ENCODE data around the gene SCN4A. TPM values are rescaled to one million over a fixed set of nuclear protein-coding genes. Genes with fewer than 3 reads are reported as not detected.

SCN4A gene
- total and polyA plus RNA-seq, 2 experiments from 2014 or later, result 0.07 TPM; not detected in 1

DNA sequence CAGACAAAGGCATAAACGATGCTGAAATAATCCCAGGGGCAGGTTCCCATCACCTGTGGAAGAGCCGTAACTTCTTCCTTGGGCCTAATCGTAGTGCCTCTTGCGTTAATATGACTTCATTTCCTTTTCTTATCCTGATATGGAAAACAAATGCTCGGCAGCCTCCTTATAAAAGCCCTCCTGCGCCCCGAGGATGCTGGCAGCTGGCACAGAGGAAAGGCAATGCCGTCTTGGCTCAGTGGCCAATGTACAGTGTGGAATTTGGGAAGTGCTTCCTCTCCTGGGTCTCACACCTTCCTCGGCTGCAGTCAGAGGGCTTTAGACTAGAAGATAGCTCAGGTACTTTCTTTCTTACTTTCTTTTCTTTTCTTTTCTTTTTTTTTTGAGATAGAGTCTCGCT lies 3.4 kb downstream of the SCN4A start:
- H3K36me3 ChIP-seq (replicated peaks; ENCODE audit: insufficient read depth, low read depth), result no peaks in the 10 kb centered on the region
- no peaks in the 10 kb centered on the region for H3K9me2 ChIP-seq (replicated peaks; ENCODE audit: insufficient read depth)
- no peaks in the 10 kb centered on the region for H4K20me1 ChIP-seq (ENCODE audit: insufficient read depth, poor library complexity, severe bottlenecking)
- H3K4me3 ChIP-seq, result no peak overlapping the region
- H2AFZ ChIP-seq, result no peak overlapping the region
- TF ChIP-seq EZH2phosphoT487 (IDR thresholded peaks at IDR 0.05; ENCODE audit: low read depth, severe bottlenecking, unreplicated experiment) (no peak), EZH2 (IDR thresholded peaks at IDR 0.05; ENCODE audit: borderline replicate concordance) (no peak)
- TF ChIP-seq, protein P1, sequence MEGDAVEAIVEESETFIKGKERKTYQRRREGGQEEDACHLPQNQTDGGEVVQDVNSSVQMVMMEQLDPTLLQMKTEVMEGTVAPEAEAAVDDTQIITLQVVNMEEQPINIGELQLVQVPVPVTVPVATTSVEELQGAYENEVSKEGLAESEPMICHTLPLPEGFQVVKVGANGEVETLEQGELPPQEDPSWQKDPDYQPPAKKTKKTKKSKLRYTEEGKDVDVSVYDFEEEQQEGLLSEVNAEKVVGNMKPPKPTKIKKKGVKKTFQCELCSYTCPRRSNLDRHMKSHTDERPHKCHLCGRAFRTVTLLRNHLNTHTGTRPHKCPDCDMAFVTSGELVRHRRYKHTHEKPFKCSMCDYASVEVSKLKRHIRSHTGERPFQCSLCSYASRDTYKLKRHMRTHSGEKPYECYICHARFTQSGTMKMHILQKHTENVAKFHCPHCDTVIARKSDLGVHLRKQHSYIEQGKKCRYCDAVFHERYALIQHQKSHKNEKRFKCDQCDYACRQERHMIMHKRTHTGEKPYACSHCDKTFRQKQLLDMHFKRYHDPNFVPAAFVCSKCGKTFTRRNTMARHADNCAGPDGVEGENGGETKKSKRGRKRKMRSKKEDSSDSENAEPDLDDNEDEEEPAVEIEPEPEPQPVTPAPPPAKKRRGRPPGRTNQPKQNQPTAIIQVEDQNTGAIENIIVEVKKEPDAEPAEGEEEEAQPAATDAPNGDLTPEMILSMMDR (IDR thresholded peaks at IDR 0.05; ENCODE audit: poor library complexity), result no peak
- H3K79me2 ChIP-seq, result no peaks in the 10 kb centered on the region
- no peak overlapping the region for H3K4me2 ChIP-seq
- no peaks in the 10 kb centered on the region for H3K9me3 ChIP-seq (ENCODE audit: low read depth)
- 81% methylated on average over 10 of the region's 10 CpGs for WGBS (ENCODE audit: low lambda C conversion rate, missing lambda C conversion rate)
- H3K27ac ChIP-seq, result no peak overlapping the region
- no peaks in the 10 kb centered on the region for H3K4me1 ChIP-seq (ENCODE audit: insufficient read depth)
- no peaks in the 10 kb centered on the region for H3K27me3 ChIP-seq
- DNase-seq (ENCODE audit: low spot score), result no peak

DNA sequence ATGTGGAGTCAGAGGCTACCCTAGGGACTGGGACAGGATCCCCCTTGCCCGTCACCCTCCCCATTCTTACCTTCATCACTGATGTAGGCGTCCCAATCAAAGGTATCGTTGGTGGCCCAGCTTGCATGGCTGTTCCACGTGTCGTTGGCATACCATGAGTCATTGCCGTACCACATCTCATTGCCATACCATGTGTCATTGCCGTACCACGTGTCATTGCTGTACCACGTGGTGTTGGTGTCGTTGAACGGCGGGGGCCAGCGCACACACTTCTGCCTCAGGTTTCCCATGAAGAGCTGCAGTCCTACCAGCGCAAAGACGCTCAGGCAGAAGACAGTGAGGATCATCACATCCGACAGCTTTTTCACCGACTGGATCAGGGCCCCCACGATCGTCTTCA lies 4.8 kb downstream of the SCN4A start:
- Histone ChIP-seq H3K9me3 (ENCODE audit: low read depth) (no peaks in the 10 kb centered on the region), H3K9me2 (replicated peaks; ENCODE audit: insufficient read depth) (no peaks in the 10 kb centered on the region), H3K4me1 (ENCODE audit: insufficient read depth) (no peaks in the 10 kb centered on the region), H4K20me1 (ENCODE audit: insufficient read depth, poor library complexity, severe bottlenecking) (no peaks in the 10 kb centered on the region), H3K27me3 (no peaks in the 10 kb centered on the region), H3K4me2 (no peak overlapping the region), H3K27ac (no peak overlapping the region), H2AFZ (no peak overlapping the region), H3K4me3 (no peak overlapping the region), H3K79me2 (no peaks in the 10 kb centered on the region), H3K36me3 (replicated peaks; ENCODE audit: insufficient read depth, low read depth) (no peaks in the 10 kb centered on the region)
- no peak for DNase-seq (ENCODE audit: low spot score)
- WGBS (ENCODE audit: low lambda C conversion rate, missing lambda C conversion rate), result 96% methylated on average over 19 of the region's 19 CpGs
- TF ChIP-seq EZH2 (IDR thresholded peaks at IDR 0.05; ENCODE audit: borderline replicate concordance) (no peak), EZH2phosphoT487 (IDR thresholded peaks at IDR 0.05; ENCODE audit: low read depth, severe bottlenecking, unreplicated experiment) (no peak)
- TF ChIP-seq, protein P1 (IDR thresholded peaks at IDR 0.05; ENCODE audit: poor library complexity), result no peak

DNA sequence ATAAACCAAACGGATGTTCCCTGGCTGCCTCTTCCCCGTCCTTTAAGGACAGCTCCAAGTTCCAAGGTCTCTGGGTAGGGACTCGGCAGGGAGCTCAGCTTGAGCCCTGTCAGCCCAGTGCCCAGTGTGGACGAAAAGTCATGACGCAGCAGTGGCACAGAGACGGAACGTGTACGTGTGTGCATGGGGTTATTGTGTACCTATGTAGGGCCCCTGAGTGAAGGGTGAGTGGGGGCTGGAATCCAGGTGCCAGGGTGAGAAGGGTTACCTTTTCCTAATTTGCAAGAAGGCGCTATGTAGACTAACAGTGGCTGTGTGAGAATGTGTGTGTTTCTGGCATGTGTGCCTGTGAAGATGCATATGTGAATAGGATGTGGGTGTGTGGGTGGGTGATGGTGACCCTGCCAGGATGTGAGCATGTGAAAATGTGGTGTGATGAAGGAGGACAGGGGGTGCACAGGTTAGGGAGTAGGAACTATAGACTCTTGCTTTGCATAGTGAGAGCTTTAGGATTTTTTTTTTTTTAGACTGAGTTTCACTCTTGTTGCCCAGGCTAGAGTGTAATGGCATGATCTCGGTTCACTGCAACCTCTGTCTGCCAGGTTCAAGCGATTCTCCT lies 6.0 kb downstream of the SCN4A start:
- WGBS (ENCODE audit: low lambda C conversion rate, missing lambda C conversion rate), result 91% methylated on average over 11 of the region's 11 CpGs
- TF ChIP-seq EZH2 (IDR thresholded peaks at IDR 0.05; ENCODE audit: borderline replicate concordance) (no peak), EZH2phosphoT487 (IDR thresholded peaks at IDR 0.05; ENCODE audit: low read depth, severe bottlenecking, unreplicated experiment) (no peak)
- TF ChIP-seq, protein P1 (IDR thresholded peaks at IDR 0.05; ENCODE audit: poor library complexity), result no peak
- H3K9me2 ChIP-seq (replicated peaks; ENCODE audit: insufficient read depth), result no peaks in the 10 kb centered on the region

More for the DNA sequence above, 6.0 kb downstream of the SCN4A start:
- Histone ChIP-seq H3K9me3 (ENCODE audit: low read depth) (no peaks in the 10 kb centered on the region), H4K20me1 (ENCODE audit: insufficient read depth, poor library complexity, severe bottlenecking) (no peaks in the 10 kb centered on the region), H3K4me2 (no peak overlapping the region), H3K27me3 (no peaks in the 10 kb centered on the region), H3K36me3 (replicated peaks; ENCODE audit: insufficient read depth, low read depth) (no peaks in the 10 kb centered on the region), H3K4me1 (ENCODE audit: insufficient read depth) (no peaks in the 10 kb centered on the region), H2AFZ (no peak overlapping the region), H3K27ac (no peak overlapping the region), H3K4me3 (no peak overlapping the region), H3K79me2 (no peaks in the 10 kb centered on the region)
- no peak for DNase-seq (ENCODE audit: low spot score)
